K562 (cell line): Measurements from ENCODE around the gene MPV17L. TPM values are rescaled to one million over a fixed set of nuclear protein-coding genes. Genes with fewer than 3 reads are reported as not detected.

Source experiments
- ATAC-seq: fragments of 200-7000 bp; cut with Tn5 transposase; 3 replicates; pipeline ENCODE4 v1.9.1; 2020; ENCODE audit warnings: moderate library complexity
- BruUV-seq: library from RNA; stranded (reverse); fragments of 400-500 nt; replicated peaks from 2 replicates; lab custom pipeline; 2021; lab: Mats Ljungman, UMichigan
- CTCF ChIA-PET: fragments of 300-600 bp; formaldehyde crosslinking; extraction: SDS; loops from one replicate; lab custom pipeline; 2021; ENCODE audit warnings: low intra/inter-chr PET ratio; lab: Yijun Ruan, JAX
- POLR2A ChIA-PET: fragments of 300-600, 350-650 bp; sonication (Branson Sonifier 250); formaldehyde crosslinking; extraction: SDS; loops from one replicate; lab custom pipeline; 2021; ENCODE audit warnings: antibody characterized with exemption, inconsistent platforms; lab: Yijun Ruan, JAX
- DNase-seq, 4 experiments: peaks; one replicate each; pipeline versions ENCODE4 v3.0.0 to v3.0.0-alpha.2; 2011 to 2018; ENCODE audit warnings: low spot score in 3 of 4, mixed read lengths in 3 of 4; ENCODE audit errors: extremely low read depth in 1 of 4
- FAIRE-seq: peaks from 2 replicates; lab custom pipeline; 2011; peaks lifted over from hg19 to GRCh38; lab: Jason Lieb, UNC
- H2AFZ ChIP-seq: 2 replicates; pipeline ENCODE4 v1.6.0; 2011; ENCODE audit warnings: low read depth, low read length, control low read depth, inconsistent platforms
- H3K27ac ChIP-seq: fragments of 200-600 bp; 3 replicates; pipeline ENCODE4 v1.8.0; 2011; ENCODE audit warnings: low read depth, mild to moderate bottlenecking, control low read depth, inconsistent platforms, low read length, moderate library complexity, mixed read lengths; ENCODE audit errors: extremely low read depth
- H3K27me3 ChIP-seq, 2 experiments: fragments of 300-600 bp in 1 of 2; 2 replicates in 1 of 2; 3 replicates in 1 of 2; pipeline versions ENCODE4 v1.6.0 to v1.8.0; 2011; ENCODE audit warnings: inconsistent platforms in 2 of 2, low read length in 2 of 2, mild to moderate bottlenecking in 1 of 2, mixed read lengths in 1 of 2, moderate library complexity in 1 of 2; ENCODE audit not compliant: control insufficient read depth in 2 of 2, insufficient read depth in 2 of 2
- H3K36me3 ChIP-seq: fragments of 300-600 bp; 3 replicates; pipeline ENCODE4 v1.8.0; 2011; ENCODE audit warnings: mild to moderate bottlenecking, low read length, inconsistent platforms; ENCODE audit not compliant: control insufficient read depth, insufficient read depth
- H3K4me1 ChIP-seq, 2 experiments: fragments of 200-600 bp in 1 of 2; replicated peaks in 1 of 2; 2 replicates in 1 of 2; 3 replicates in 1 of 2; pipeline versions ENCODE4 v1.5.1 to v1.8.0; 2011; ENCODE audit warnings: inconsistent platforms in 2 of 2, low read length in 2 of 2, mild to moderate bottlenecking in 1 of 2, mixed read lengths in 1 of 2, moderate library complexity in 1 of 2; ENCODE audit not compliant: control insufficient read depth in 2 of 2, insufficient read depth in 2 of 2
- H3K4me2 ChIP-seq: 2 replicates; pipeline ENCODE4 v1.6.1; 2011; ENCODE audit warnings: low read length, control low read depth, inconsistent platforms, mixed read lengths; ENCODE audit not compliant: insufficient read depth
- H3K4me3 ChIP-seq: fragments of 200-600 bp; sonication (generic), shearing (Covaris generic); 2 replicates; pipeline ENCODE4 v1.5.1; 2016; ENCODE audit warnings: control low read depth, inconsistent platforms
- H3K79me2 ChIP-seq: fragments of 200-600 bp; 3 replicates; pipeline ENCODE4 v1.8.0; 2011; ENCODE audit warnings: low read length, inconsistent platforms; ENCODE audit not compliant: control insufficient read depth, insufficient read depth
- H3K9ac ChIP-seq, 2 experiments: 2 replicates each; pipeline versions ENCODE4 v1.6.0 to v1.6.1; 2011; ENCODE audit warnings: low read depth in 2 of 2, low read length in 2 of 2, control low read depth in 1 of 2, inconsistent platforms in 1 of 2, mild to moderate bottlenecking in 1 of 2, mixed read lengths in 1 of 2; ENCODE audit not compliant: insufficient read depth in 1 of 2
- H3K9me1 ChIP-seq: one replicate; pipeline ENCODE4 v1.6.0; 2011; ENCODE audit warnings: inconsistent platforms, mild to moderate bottlenecking, low read length, moderate library complexity; ENCODE audit not compliant: control insufficient read depth, insufficient read depth
- H3K9me3 ChIP-seq: replicated peaks from 2 replicates; pipeline ENCODE4 v1.5.1; 2011; ENCODE audit warnings: low read depth, low read length, inconsistent platforms; ENCODE audit not compliant: control insufficient read depth, insufficient read depth
- H4K20me1 ChIP-seq: replicated peaks from 2 replicates; pipeline ENCODE4 v1.6.1; 2011; ENCODE audit warnings: low read length, inconsistent platforms, mixed read lengths; ENCODE audit not compliant: control insufficient read depth, insufficient read depth
- NBN ChIP-seq: fragments of 450-650 bp; IDR thresholded peaks from 2 replicates; pipeline ENCODE4 v1.6.1; 2016; ENCODE audit warnings: low read depth, mild to moderate bottlenecking
- RAD21 ChIP-seq, 2 experiments: fragments of 250-450 bp in 1 of 2; fragments of 450-650 bp in 1 of 2; sonication (Bioruptor Pico) in 1 of 2; formaldehyde crosslinking in 1 of 2; IDR thresholded peaks in 1 of 2; conservative IDR thresholded peaks in 1 of 2; 2 replicates each; pipeline versions ENCODE4 v1.4.0 to v1.8.0; 2020 to 2022; ENCODE audit warnings: mild to moderate bottlenecking in 2 of 2, moderate library complexity in 1 of 2
- SAFB2 ChIP-seq: fragments of 200-400 bp; formaldehyde crosslinking; IDR thresholded peaks from 2 replicates; pipeline ENCODE4 v1.6.1; 2018; ENCODE audit warnings: borderline replicate concordance, low read length, low read depth, moderate library complexity; ENCODE audit not compliant: severe bottlenecking
- TEAD1 ChIP-seq, 2 experiments: fragments of 450-650 bp in 1 of 2; sonication (generic) in 1 of 2; formaldehyde crosslinking; IDR thresholded peaks; 2 replicates each; pipeline versions ENCODE4 v1.4.0 to v1.8.0; 2020 to 2022; ENCODE audit warnings: mild to moderate bottlenecking in 2 of 2, missing genetic modification reagents in 1 of 2
- U2AF1 ChIP-seq: fragments of 200-400 bp; formaldehyde crosslinking; optimal IDR thresholded peaks from 2 replicates; pipeline ENCODE3; 2017; ENCODE audit warnings: mild to moderate bottlenecking, low read depth, low read length, moderate library complexity
- WGBS: fragments of 100-300 bp; shearing (Covaris generic); methylation state at CpG from one replicate; pipeline ENCODE4 v1.1.6; 2016; ENCODE audit warnings: low coverage, mixed read lengths; ENCODE audit not compliant: insufficient coverage; ENCODE audit errors: missing lambda C conversion rate; 5-methylcytosine and 5-hydroxymethylcytosine counted together
- in situ Hi-C: fragments of 300-500 bp; cut with MboI; formaldehyde crosslinking; loops from 4 replicates; pipeline ENCODE4 v1.15.0; 2018; ENCODE audit warnings: inconsistent platforms, mixed read lengths
- intact Hi-C: fragments of 100-400 bp; cut with micrococcal nuclease; formaldehyde crosslinking; loops from 2 replicates; pipeline ENCODE4 v1.14.2; 2022
- polyA plus RNA-seq, 8 experiments: library from polyadenylated mRNA; depleted of rRNA in 4 of 8; stranded (reverse) in 5 of 8; unstranded in 3 of 8; fragments of >200 nt; fragmentation: Nextera tagmentation in 2 of 8; fragmentation: Illumina TruSeq in 1 of 8; extraction: Ambion mirVana in 2 of 8; extraction: Trizol in 1 of 8; gene quantifications; 2 replicates each; pipeline versions ENCODE4 v1.2.1 to v1.2.3, GENCODE V29; 2011 to 2014; ENCODE audit warnings: inconsistent platforms in 1 of 8, missing spikeins in 1 of 8
- total RNA-seq, 7 experiments: library from RNA; depleted of rRNA in 6 of 7; stranded (reverse); fragments of >200 nt in 6 of 7; fragmentation: Illumina TruSeq in 2 of 7; extraction: Trizol in 2 of 7; gene quantifications; 2 replicates each; pipeline versions ENCODE4 v1.2.1 to v1.2.3, GENCODE V29; 2011 to 2021; ENCODE audit warnings: low replicate concordance in 1 of 7
- TF ChIP-seq, protein P1 (sequence below): fragments of 450-650 bp; IDR thresholded peaks from 2 replicates; pipeline ENCODE4 v1.6.1; 2016
- TF ChIP-seq, protein P2 (sequence below), 2 experiments: fragments of 450-650 bp; formaldehyde crosslinking in 1 of 2; IDR thresholded peaks; 2 replicates each; pipeline versions ENCODE4 v1.4.0 to v1.6.1; 2014 to 2020; ENCODE audit warnings: mild to moderate bottlenecking in 2 of 2, borderline replicate concordance in 1 of 2, low read depth in 1 of 2
- TF ChIP-seq, protein P3 (sequence below): IDR thresholded peaks from 2 replicates; pipeline ENCODE4 v1.6.1; 2011; ENCODE audit warnings: borderline replicate concordance, low read depth, mild to moderate bottlenecking, moderate library complexity, low read length; ENCODE audit not compliant: insufficient read depth, poor library complexity, severe bottlenecking

The MPV17L gene
- total and polyA plus RNA-seq, 9 of the 15 experiments (the other 6 are each of a cell fraction or from before 2014, with no cell fraction given): not detected

DNA sequence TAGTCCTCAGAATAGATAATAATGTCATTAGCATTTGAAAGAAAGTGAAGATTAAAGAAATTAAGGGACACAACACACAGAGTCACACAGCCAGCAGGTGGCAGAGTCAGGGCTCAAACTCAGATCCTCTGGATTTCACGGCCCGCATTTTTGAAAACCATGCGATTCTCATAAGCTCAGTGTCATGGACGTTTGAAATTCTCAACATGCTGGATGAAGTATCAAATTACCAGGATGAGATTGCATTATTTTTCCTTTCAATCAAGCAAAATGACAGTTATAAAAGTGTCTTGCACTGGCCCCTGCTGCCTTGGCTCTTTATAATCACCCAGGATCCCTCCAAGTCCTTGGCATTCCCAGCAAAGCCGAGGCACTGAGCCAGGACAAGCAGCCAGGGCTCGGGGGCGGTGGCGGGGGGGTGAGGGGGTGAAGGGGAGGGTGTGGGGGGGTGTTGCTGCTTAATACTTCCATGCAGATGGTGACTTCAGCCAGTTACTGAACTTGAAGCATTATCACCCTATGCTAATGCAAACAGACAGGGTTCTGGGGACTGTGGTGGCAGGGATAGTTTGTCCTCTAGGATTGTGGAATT is 32.2 kb downstream of the MPV17L start:
- H3K27ac ChIP-seq: no peak overlapping the region
- H3K4me2 ChIP-seq: no peak overlapping the region
- BruUV-seq: no TSS peak
- H3K4me1 ChIP-seq: no peaks in the 10 kb centered on the region; a peak in 1 of 5 replicates
- peak; percentile 31 to 76 (median 47) for DNase-seq
- WGBS: 1% methylated on average over 8 of the region's 8 CpGs
- ChIA-PET POLR2A (no interaction called here), CTCF (interaction anchor here (1.9 kb wide), 1 partner anchor 123 kb away, joined by 10 read pairs; no protein-coding TSS in a partner anchor)
- H3K9me3 ChIP-seq: no peaks in the 10 kb centered on the region
- peak overlapping the region; percentile 95 for H2AFZ ChIP-seq
- peak; percentile 96 for ATAC-seq
- H3K4me3 ChIP-seq: no peak overlapping the region
- H4K20me1 ChIP-seq: no peaks in the 10 kb centered on the region
- H3K27me3 ChIP-seq: peaks cover 5 to 18% of the 10 kb centered on the region in 2 experiments; a peak in 3 of 5 replicates
- H3K79me2 ChIP-seq: no peaks in the 10 kb centered on the region
- no peaks in the 10 kb centered on the region for H3K36me3 ChIP-seq
- H3K9ac ChIP-seq: no peak overlapping the region
- in situ Hi-C loops (loop anchor here (10.0 kb wide), 1 partner anchor 277 kb away; no protein-coding TSS in a partner anchor), intact Hi-C loops (loop anchor here (2.0 to 10.0 kb wide), 3 partner anchors 123 to 277 kb away; partner anchors contain the start of gene MARF1)
- FAIRE-seq: peak; percentile 96
- no peaks in the 10 kb centered on the region for H3K9me1 ChIP-seq
- TF ChIP-seq RAD21 (CRISPR knock-in tag; conservative IDR thresholded peaks at IDR 0.05 in 1 of 2, IDR thresholded peaks at IDR 0.05 in 1 of 2) (peak; percentile 75 to 81), SAFB2 (no peak), NBN (0 out of 2 replicates have a peak, but pooled peaks have one; percentile 27), U2AF1 (no peak), TEAD1 (CRISPR knock-in tag; IDR thresholded peaks at IDR 0.05) (no peak)
- TF ChIP-seq, protein P1, sequence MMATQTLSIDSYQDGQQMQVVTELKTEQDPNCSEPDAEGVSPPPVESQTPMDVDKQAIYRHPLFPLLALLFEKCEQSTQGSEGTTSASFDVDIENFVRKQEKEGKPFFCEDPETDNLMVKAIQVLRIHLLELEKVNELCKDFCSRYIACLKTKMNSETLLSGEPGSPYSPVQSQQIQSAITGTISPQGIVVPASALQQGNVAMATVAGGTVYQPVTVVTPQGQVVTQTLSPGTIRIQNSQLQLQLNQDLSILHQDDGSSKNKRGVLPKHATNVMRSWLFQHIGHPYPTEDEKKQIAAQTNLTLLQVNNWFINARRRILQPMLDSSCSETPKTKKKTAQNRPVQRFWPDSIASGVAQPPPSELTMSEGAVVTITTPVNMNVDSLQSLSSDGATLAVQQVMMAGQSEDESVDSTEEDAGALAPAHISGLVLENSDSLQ: peak; percentile 78
- TF ChIP-seq, protein P2, sequence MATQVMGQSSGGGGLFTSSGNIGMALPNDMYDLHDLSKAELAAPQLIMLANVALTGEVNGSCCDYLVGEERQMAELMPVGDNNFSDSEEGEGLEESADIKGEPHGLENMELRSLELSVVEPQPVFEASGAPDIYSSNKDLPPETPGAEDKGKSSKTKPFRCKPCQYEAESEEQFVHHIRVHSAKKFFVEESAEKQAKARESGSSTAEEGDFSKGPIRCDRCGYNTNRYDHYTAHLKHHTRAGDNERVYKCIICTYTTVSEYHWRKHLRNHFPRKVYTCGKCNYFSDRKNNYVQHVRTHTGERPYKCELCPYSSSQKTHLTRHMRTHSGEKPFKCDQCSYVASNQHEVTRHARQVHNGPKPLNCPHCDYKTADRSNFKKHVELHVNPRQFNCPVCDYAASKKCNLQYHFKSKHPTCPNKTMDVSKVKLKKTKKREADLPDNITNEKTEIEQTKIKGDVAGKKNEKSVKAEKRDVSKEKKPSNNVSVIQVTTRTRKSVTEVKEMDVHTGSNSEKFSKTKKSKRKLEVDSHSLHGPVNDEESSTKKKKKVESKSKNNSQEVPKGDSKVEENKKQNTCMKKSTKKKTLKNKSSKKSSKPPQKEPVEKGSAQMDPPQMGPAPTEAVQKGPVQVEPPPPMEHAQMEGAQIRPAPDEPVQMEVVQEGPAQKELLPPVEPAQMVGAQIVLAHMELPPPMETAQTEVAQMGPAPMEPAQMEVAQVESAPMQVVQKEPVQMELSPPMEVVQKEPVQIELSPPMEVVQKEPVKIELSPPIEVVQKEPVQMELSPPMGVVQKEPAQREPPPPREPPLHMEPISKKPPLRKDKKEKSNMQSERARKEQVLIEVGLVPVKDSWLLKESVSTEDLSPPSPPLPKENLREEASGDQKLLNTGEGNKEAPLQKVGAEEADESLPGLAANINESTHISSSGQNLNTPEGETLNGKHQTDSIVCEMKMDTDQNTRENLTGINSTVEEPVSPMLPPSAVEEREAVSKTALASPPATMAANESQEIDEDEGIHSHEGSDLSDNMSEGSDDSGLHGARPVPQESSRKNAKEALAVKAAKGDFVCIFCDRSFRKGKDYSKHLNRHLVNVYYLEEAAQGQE (IDR thresholded peaks at IDR 0.05; ENCODE audit: borderline replicate concordance): peak; percentile 67; the same call in 1 of the 2 replicates
- TF ChIP-seq, protein P2 (CRISPR knock-in tag; IDR thresholded peaks at IDR 0.05; ENCODE audit: low read depth): no peak
- TF ChIP-seq, protein P3, sequence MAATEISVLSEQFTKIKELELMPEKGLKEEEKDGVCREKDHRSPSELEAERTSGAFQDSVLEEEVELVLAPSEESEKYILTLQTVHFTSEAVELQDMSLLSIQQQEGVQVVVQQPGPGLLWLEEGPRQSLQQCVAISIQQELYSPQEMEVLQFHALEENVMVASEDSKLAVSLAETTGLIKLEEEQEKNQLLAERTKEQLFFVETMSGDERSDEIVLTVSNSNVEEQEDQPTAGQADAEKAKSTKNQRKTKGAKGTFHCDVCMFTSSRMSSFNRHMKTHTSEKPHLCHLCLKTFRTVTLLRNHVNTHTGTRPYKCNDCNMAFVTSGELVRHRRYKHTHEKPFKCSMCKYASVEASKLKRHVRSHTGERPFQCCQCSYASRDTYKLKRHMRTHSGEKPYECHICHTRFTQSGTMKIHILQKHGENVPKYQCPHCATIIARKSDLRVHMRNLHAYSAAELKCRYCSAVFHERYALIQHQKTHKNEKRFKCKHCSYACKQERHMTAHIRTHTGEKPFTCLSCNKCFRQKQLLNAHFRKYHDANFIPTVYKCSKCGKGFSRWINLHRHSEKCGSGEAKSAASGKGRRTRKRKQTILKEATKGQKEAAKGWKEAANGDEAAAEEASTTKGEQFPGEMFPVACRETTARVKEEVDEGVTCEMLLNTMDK: peak; percentile 75
